Epithelial cell of esophagus (primary cell): Measurements from ENCODE around the gene TIE1.
A peak's percentile ranks its signal among the peaks of the same experiment; 100 is the strongest.

Experiments used
- DNase-seq: peaks from one replicate; pipeline ENCODE4 v3.0.0; 2010; ENCODE audit warnings: low read depth
- H3K4me3 ChIP-seq: 2 replicates; pipeline ENCODE4 v1.5.1; 2011; ENCODE audit warnings: mild to moderate bottlenecking, low read length, control low read depth
- CTCF ChIP-seq: IDR thresholded peaks from 2 replicates; pipeline ENCODE4 v1.5.1; 2011; ENCODE audit warnings: low read depth, mild to moderate bottlenecking, low read length, control low read depth, inconsistent platforms; ENCODE audit not compliant: insufficient read depth; ENCODE audit errors: missing control alignments

TIE1 gene

GRCh38 chr1:43325381-43325780 lies 24.6 kb downstream of the TIE1 start:
- DNase-seq: no peak
- no peak for TF ChIP-seq CTCF
- H3K4me3 ChIP-seq: no peak overlapping the region

GRCh38 chr1:43327549-43328292 lies 26.9 kb downstream of the TIE1 start:
- no peak for TF ChIP-seq CTCF
- peak; percentile 17 for DNase-seq

GRCh38 chr1:43329995-43330751 lies 29.4 kb downstream of the TIE1 start:
- peak; percentile 62 for DNase-seq
- TF ChIP-seq CTCF: no peak
- no peak overlapping the region for H3K4me3 ChIP-seq

More at GRCh38 chr1:43327549-43328292, 26.9 kb downstream of the TIE1 start:
- H3K4me3 ChIP-seq: no peak overlapping the region

- no peak overlapping the region for H3K4me3 ChIP-seq
- TF ChIP-seq CTCF: no peak
- no peak for DNase-seq
Measured at GRCh38 chr1:43331688-43332087, 30.9 kb downstream of the TIE1 start.

GRCh38 chr1:43334453-43335205 lies 33.8 kb downstream of the TIE1 start:
- no peak for TF ChIP-seq CTCF
- no peak for DNase-seq
- H3K4me3 ChIP-seq: no peak overlapping the region

- H3K4me3 ChIP-seq: no peak within 1 kb of the TSS
- no peak for TF ChIP-seq CTCF
- no peak for DNase-seq
Measured at GRCh38 chr1:43337588-43337987, 36.8 kb downstream of the TIE1 start, which contains the start of gene MPL. TSS of gene MPL (plus strand) at chr1:43337818. CDS start at chr1:43337849, 31 bp downstream.
